Measurements from ENCODE around the gene TMEM108.

TMEM108 gene

GRCh38 chr3:133330522-133330921 lies 292.3 kb downstream of the TMEM108 start:
- H3K27me3 ChIP-seq (ENCODE audit: insufficient read depth, insufficient read length), result no peaks in the 10 kb centered on the region
- H3K4me1 ChIP-seq (ENCODE audit: insufficient read depth, insufficient read length), result no peaks in the 10 kb centered on the region
- H3K4me3 ChIP-seq (ENCODE audit: insufficient read length, low read depth), result no peak overlapping the region
- no peaks in the 10 kb centered on the region for H3K36me3 ChIP-seq (ENCODE audit: insufficient read depth, insufficient read length, low read length)
- TF ChIP-seq SUZ12 (IDR thresholded peaks at IDR 0.05; ENCODE audit: extremely low read depth, insufficient read depth, insufficient read length), result no peak
- TF ChIP-seq YY1 (IDR thresholded peaks at IDR 0.05; ENCODE audit: insufficient read depth, insufficient read length), result no peak
- TF ChIP-seq ZNF274 (IDR thresholded peaks at IDR 0.05; ENCODE audit: low read depth, low read length), result no peak
- H3K9ac ChIP-seq (ENCODE audit: insufficient read length, low read depth), result no peak overlapping the region
- no peaks in the 10 kb centered on the region for H3K9me3 ChIP-seq (ENCODE audit: insufficient read depth, low read length)
- no peak for DNase-seq (ENCODE audit: low read depth, low spot score)

- Histone ChIP-seq H3K9ac (ENCODE audit: insufficient read length, low read depth) (no peak overlapping the region), H3K36me3 (ENCODE audit: insufficient read depth, insufficient read length, low read length) (no peaks in the 10 kb centered on the region), H3K4me1 (ENCODE audit: insufficient read depth, insufficient read length) (no peaks in the 10 kb centered on the region), H3K9me3 (ENCODE audit: insufficient read depth, low read length) (no peaks in the 10 kb centered on the region), H3K4me3 (ENCODE audit: insufficient read length, low read depth) (no peak overlapping the region), H3K27me3 (ENCODE audit: insufficient read depth, insufficient read length) (no peaks in the 10 kb centered on the region)
- no peak for DNase-seq (ENCODE audit: low read depth, low spot score)
- TF ChIP-seq ZNF274 (IDR thresholded peaks at IDR 0.05; ENCODE audit: low read depth, low read length) (no peak), SUZ12 (IDR thresholded peaks at IDR 0.05; ENCODE audit: extremely low read depth, insufficient read depth, insufficient read length) (no peak)
These were observed 316.5 kb downstream of the TMEM108 start for GRCh38 chr3:133354721-133355120.

GRCh38 chr3:133360476-133360875 lies 322.3 kb downstream of the TMEM108 start:
- Histone ChIP-seq H3K9ac (ENCODE audit: insufficient read length, low read depth) (no peak overlapping the region), H3K36me3 (ENCODE audit: insufficient read depth, insufficient read length, low read length) (no peaks in the 10 kb centered on the region), H3K4me1 (ENCODE audit: insufficient read depth, insufficient read length) (no peaks in the 10 kb centered on the region), H3K27me3 (ENCODE audit: insufficient read depth, insufficient read length) (no peaks in the 10 kb centered on the region), H3K9me3 (ENCODE audit: insufficient read depth, low read length) (no peaks in the 10 kb centered on the region), H3K4me3 (ENCODE audit: insufficient read length, low read depth) (no peak overlapping the region)
- TF ChIP-seq YY1 (IDR thresholded peaks at IDR 0.05; ENCODE audit: insufficient read depth, insufficient read length) (no peak), SUZ12 (IDR thresholded peaks at IDR 0.05; ENCODE audit: extremely low read depth, insufficient read depth, insufficient read length) (no peak), ZNF274 (IDR thresholded peaks at IDR 0.05; ENCODE audit: low read depth, low read length) (no peak)
- DNase-seq (ENCODE audit: low read depth, low spot score), result no peak

GRCh38 chr3:133361011-133361410 lies 322.8 kb downstream of the TMEM108 start:
- no peaks in the 10 kb centered on the region for H3K36me3 ChIP-seq (ENCODE audit: insufficient read depth, insufficient read length, low read length)
- no peak for DNase-seq (ENCODE audit: low read depth, low spot score)
- TF ChIP-seq YY1 (IDR thresholded peaks at IDR 0.05; ENCODE audit: insufficient read depth, insufficient read length) (no peak), SUZ12 (IDR thresholded peaks at IDR 0.05; ENCODE audit: extremely low read depth, insufficient read depth, insufficient read length) (no peak), ZNF274 (IDR thresholded peaks at IDR 0.05; ENCODE audit: low read depth, low read length) (no peak)
- H3K9ac ChIP-seq (ENCODE audit: insufficient read length, low read depth), result no peak overlapping the region
- no peaks in the 10 kb centered on the region for H3K27me3 ChIP-seq (ENCODE audit: insufficient read depth, insufficient read length)
- H3K4me1 ChIP-seq (ENCODE audit: insufficient read depth, insufficient read length), result no peaks in the 10 kb centered on the region
- H3K9me3 ChIP-seq (ENCODE audit: insufficient read depth, low read length), result no peaks in the 10 kb centered on the region
- H3K4me3 ChIP-seq (ENCODE audit: insufficient read length, low read depth), result no peak overlapping the region

- Histone ChIP-seq H3K4me3 (ENCODE audit: insufficient read length, low read depth) (no peak overlapping the region), H3K27me3 (ENCODE audit: insufficient read depth, insufficient read length) (no peaks in the 10 kb centered on the region), H3K9ac (ENCODE audit: insufficient read length, low read depth) (no peak overlapping the region), H3K36me3 (ENCODE audit: insufficient read depth, insufficient read length, low read length) (no peaks in the 10 kb centered on the region), H3K4me1 (ENCODE audit: insufficient read depth, insufficient read length) (no peaks in the 10 kb centered on the region), H3K9me3 (ENCODE audit: insufficient read depth, low read length) (no peaks in the 10 kb centered on the region)
- no peak for TF ChIP-seq ZNF274 (IDR thresholded peaks at IDR 0.05; ENCODE audit: low read depth, low read length)
- TF ChIP-seq SUZ12 (IDR thresholded peaks at IDR 0.05; ENCODE audit: extremely low read depth, insufficient read depth, insufficient read length), result no peak
- TF ChIP-seq YY1 (IDR thresholded peaks at IDR 0.05; ENCODE audit: insufficient read depth, insufficient read length), result no peak
- no peak for DNase-seq (ENCODE audit: low read depth, low spot score)
These were observed 323.2 kb downstream of the TMEM108 start for GRCh38 chr3:133361435-133361834.

- H3K36me3 ChIP-seq (ENCODE audit: insufficient read depth, insufficient read length, low read length), result no peaks in the 10 kb centered on the region
- DNase-seq (ENCODE audit: low read depth, low spot score), result no peak
- H3K9ac ChIP-seq (ENCODE audit: insufficient read length, low read depth), result no peak overlapping the region
- H3K4me3 ChIP-seq (ENCODE audit: insufficient read length, low read depth), result no peak overlapping the region
- H3K4me1 ChIP-seq (ENCODE audit: insufficient read depth, insufficient read length), result no peaks in the 10 kb centered on the region
- TF ChIP-seq ZNF274 (IDR thresholded peaks at IDR 0.05; ENCODE audit: low read depth, low read length) (no peak), YY1 (IDR thresholded peaks at IDR 0.05; ENCODE audit: insufficient read depth, insufficient read length) (no peak), SUZ12 (IDR thresholded peaks at IDR 0.05; ENCODE audit: extremely low read depth, insufficient read depth, insufficient read length) (no peak)
- no peaks in the 10 kb centered on the region for H3K27me3 ChIP-seq (ENCODE audit: insufficient read depth, insufficient read length)
- no peaks in the 10 kb centered on the region for H3K9me3 ChIP-seq (ENCODE audit: insufficient read depth, low read length)
These were observed 324.3 kb downstream of the TMEM108 start for GRCh38 chr3:133362539-133362938.

GRCh38 chr3:133364704-133365103 lies 326.5 kb downstream of the TMEM108 start:
- Histone ChIP-seq H3K4me1 (ENCODE audit: insufficient read depth, insufficient read length) (no peaks in the 10 kb centered on the region), H3K9ac (ENCODE audit: insufficient read length, low read depth) (no peak overlapping the region), H3K4me3 (ENCODE audit: insufficient read length, low read depth) (no peak overlapping the region), H3K9me3 (ENCODE audit: insufficient read depth, low read length) (no peaks in the 10 kb centered on the region), H3K36me3 (ENCODE audit: insufficient read depth, insufficient read length, low read length) (no peaks in the 10 kb centered on the region), H3K27me3 (ENCODE audit: insufficient read depth, insufficient read length) (no peaks in the 10 kb centered on the region)
- no peak for DNase-seq (ENCODE audit: low read depth, low spot score)
- no peak for TF ChIP-seq SUZ12 (IDR thresholded peaks at IDR 0.05; ENCODE audit: extremely low read depth, insufficient read depth, insufficient read length)
- no peak for TF ChIP-seq ZNF274 (IDR thresholded peaks at IDR 0.05; ENCODE audit: low read depth, low read length)
- TF ChIP-seq YY1 (IDR thresholded peaks at IDR 0.05; ENCODE audit: insufficient read depth, insufficient read length), result no peak

GRCh38 chr3:133366921-133367320 lies 328.7 kb downstream of the TMEM108 start:
- TF ChIP-seq ZNF274 (IDR thresholded peaks at IDR 0.05; ENCODE audit: low read depth, low read length) (no peak), SUZ12 (IDR thresholded peaks at IDR 0.05; ENCODE audit: extremely low read depth, insufficient read depth, insufficient read length) (no peak), YY1 (IDR thresholded peaks at IDR 0.05; ENCODE audit: insufficient read depth, insufficient read length) (no peak)
- Histone ChIP-seq H3K4me1 (ENCODE audit: insufficient read depth, insufficient read length) (no peaks in the 10 kb centered on the region), H3K4me3 (ENCODE audit: insufficient read length, low read depth) (no peak overlapping the region), H3K9me3 (ENCODE audit: insufficient read depth, low read length) (no peaks in the 10 kb centered on the region), H3K36me3 (ENCODE audit: insufficient read depth, insufficient read length, low read length) (no peaks in the 10 kb centered on the region), H3K9ac (ENCODE audit: insufficient read length, low read depth) (no peak overlapping the region), H3K27me3 (ENCODE audit: insufficient read depth, insufficient read length) (no peaks in the 10 kb centered on the region)
- no peak for DNase-seq (ENCODE audit: low read depth, low spot score)

All from NT2/D1 (cell line).